SK-N-MC (cell line): ENCODE measurements around the gene CCL13.

ENCODE experiments used
- DNase-seq: peaks from one replicate; pipeline ENCODE4 v3.0.0-alpha.2; 2011; ENCODE audit warnings: low read depth, low spot score
- H3K27ac ChIP-seq: fragments of 200-600 bp; sonication (generic); 2 replicates; pipeline ENCODE4 v1.5.1; 2016; ENCODE audit warnings: mixed run types
- H3K36me3 ChIP-seq: fragments of 200-600 bp; sonication (generic); 2 replicates; pipeline ENCODE4 v1.6.1; 2017; ENCODE audit warnings: antibody characterized with exemption, low read length, mixed read lengths; ENCODE audit not compliant: insufficient read depth
- H3K4me3 ChIP-seq: fragments of 200-600 bp; sonication (generic); 2 replicates; pipeline ENCODE4 v1.5.1; 2016
- H3K9ac ChIP-seq: fragments of 200-600 bp; sonication (generic); 2 replicates; pipeline ENCODE4 v1.8.0; 2017; ENCODE audit warnings: mixed run types, mixed read lengths; ENCODE audit not compliant: insufficient read length
- H3K9me3 ChIP-seq: fragments of 200-600 bp; sonication (generic); 2 replicates; pipeline ENCODE4 v1.6.1; 2017; ENCODE audit warnings: low read depth, mild to moderate bottlenecking, antibody characterized with exemption, low read length, moderate library complexity, mixed read lengths
- EZH2 ChIP-seq: fragments of 200-600 bp; sonication (generic); IDR thresholded peaks from one replicate; pipeline ENCODE4 v1.6.1; 2017; ENCODE audit warnings: antibody characterized with exemption
- FOXP2 ChIP-seq: optimal IDR thresholded peaks from 2 replicates; pipeline ENCODE3; 2011; ENCODE audit warnings: mild to moderate bottlenecking, moderate library complexity; ENCODE audit not compliant: insufficient read depth; ENCODE audit errors: extremely low read length, control extremely low read depth
- POLR2AphosphoS5 ChIP-seq: IDR thresholded peaks from 2 replicates; pipeline ENCODE4 v1.6.1; 2012; ENCODE audit warnings: mild to moderate bottlenecking, low read depth, low read length, borderline replicate concordance

Gene CCL13

GRCh38 chr17:34399725-34400124, 43.4 kb downstream of the CCL13 start:
- no peaks in the 10 kb centered on the region for H3K9me3 ChIP-seq
- TF ChIP-seq EZH2 (no peak), FOXP2 (no peak), POLR2AphosphoS5 (no peak)
- no peak for DNase-seq
- H3K4me3 ChIP-seq: no peak overlapping the region
- no peaks in the 10 kb centered on the region for H3K36me3 ChIP-seq
- H3K27ac ChIP-seq: no peak overlapping the region
- H3K9ac ChIP-seq: no peak overlapping the region

GRCh38 chr17:34400301-34400931, 44.1 kb downstream of the CCL13 start:
- H3K36me3 ChIP-seq: no peaks in the 10 kb centered on the region
- no peak overlapping the region for H3K4me3 ChIP-seq
- DNase-seq: no peak
- no peaks in the 10 kb centered on the region for H3K9me3 ChIP-seq
- TF ChIP-seq POLR2AphosphoS5: no peak
- TF ChIP-seq EZH2: no peak
- TF ChIP-seq FOXP2: no peak
- no peak overlapping the region for H3K27ac ChIP-seq
- H3K9ac ChIP-seq: no peak overlapping the region

GRCh38 chr17:34401165-34401564, 44.9 kb downstream of the CCL13 start:
- H3K27ac ChIP-seq: no peak overlapping the region
- TF ChIP-seq EZH2: no peak
- TF ChIP-seq FOXP2: no peak
- no peak for TF ChIP-seq POLR2AphosphoS5
- no peak for DNase-seq
- no peak overlapping the region for H3K9ac ChIP-seq
- no peaks in the 10 kb centered on the region for H3K9me3 ChIP-seq
- no peak overlapping the region for H3K4me3 ChIP-seq
- H3K36me3 ChIP-seq: no peaks in the 10 kb centered on the region

- TF ChIP-seq FOXP2 (no peak), POLR2AphosphoS5 (no peak), EZH2 (no peak)
- no peak for DNase-seq
- Histone ChIP-seq H3K27ac (no peak overlapping the region), H3K9me3 (no peaks in the 10 kb centered on the region), H3K4me3 (no peak overlapping the region), H3K9ac (no peak overlapping the region), H3K36me3 (no peaks in the 10 kb centered on the region)
Measured at GRCh38 chr17:34403006-34403405, 46.7 kb downstream of the CCL13 start.

- no peak overlapping the region for H3K9ac ChIP-seq
- no peak overlapping the region for H3K4me3 ChIP-seq
- no peaks in the 10 kb centered on the region for H3K36me3 ChIP-seq
- no peak overlapping the region for H3K27ac ChIP-seq
- TF ChIP-seq POLR2AphosphoS5 (no peak), FOXP2 (no peak), EZH2 (no peak)
- no peak for DNase-seq
- H3K9me3 ChIP-seq: no peaks in the 10 kb centered on the region
Measured at GRCh38 chr17:34406226-34406625, 49.9 kb downstream of the CCL13 start.
